Measurements from ENCODE around the gene CCDC112. TPM values are rescaled to one million over a fixed set of nuclear protein-coding genes. Genes with fewer than 3 reads are reported as not detected.

Gene CCDC112
- total and polyA plus RNA-seq, 2 experiments from 2014 or later, result 18.1 to 48.2 TPM

DNA sequence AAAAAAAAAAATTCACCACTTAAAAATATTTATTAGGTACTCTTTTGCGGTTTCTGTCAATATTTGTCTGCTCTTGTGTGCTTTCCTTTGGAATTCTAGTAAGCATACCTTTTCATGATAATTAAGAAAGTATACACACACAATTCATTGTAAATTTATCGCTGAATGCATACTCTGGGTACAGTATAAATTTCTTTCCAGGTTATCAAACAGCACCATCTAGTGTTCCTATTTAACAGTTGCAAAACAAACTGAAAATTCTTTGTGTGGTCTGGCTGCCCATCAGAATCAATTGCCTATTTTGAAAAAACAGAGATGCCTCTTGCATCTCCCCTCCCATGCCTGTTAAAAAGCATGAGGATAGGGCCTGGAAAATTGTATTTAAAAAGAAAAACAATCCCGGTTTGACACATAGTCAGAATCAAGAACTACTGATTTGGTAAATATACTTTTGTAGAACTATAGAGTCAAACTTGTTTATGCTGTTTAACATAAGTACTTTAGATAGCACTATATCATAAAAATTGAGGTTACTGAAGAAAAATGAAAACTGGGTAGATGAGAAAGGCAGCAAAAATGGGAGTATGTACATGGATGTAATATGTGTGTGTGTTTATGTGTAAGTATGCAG lies 50.0 kb downstream of the CCDC112 start:
- Histone ChIP-seq H3K4me1 (ENCODE audit: insufficient read depth) (no peaks in the 10 kb centered on the region), H3K36me3 (ENCODE audit: insufficient read depth) (no peaks in the 10 kb centered on the region), H3K9me2 (ENCODE audit: insufficient read depth) (no peaks in the 10 kb centered on the region), H3K4me2 (no peak overlapping the region), H3K27ac (ENCODE audit: low read depth) (no peak overlapping the region), H3F3A (replicated peaks; ENCODE audit: low read depth) (no peaks in the 10 kb centered on the region), H3K79me2 (replicated peaks; ENCODE audit: insufficient read depth) (peaks cover 21% of the 10 kb centered on the region), H3K4me3 (no peak overlapping the region), H3K27me3 (ENCODE audit: insufficient read depth) (no peaks in the 10 kb centered on the region), H4K20me1 (replicated peaks; ENCODE audit: insufficient read depth) (no peaks in the 10 kb centered on the region; the same call in 1 of the 2 replicates), H2AFZ (no peak overlapping the region)
- no peaks in the 10 kb centered on the region for H3K9me3 Mint-ChIP-seq
- DNase-seq (ENCODE audit: low spot score), result peak; percentile 75
- H3K4me1 Mint-ChIP-seq, result no peaks in the 10 kb centered on the region
- no peak overlapping the region for H3K27ac Mint-ChIP-seq
- no peak for TF ChIP-seq CREB1 (CRISPR knock-in tag; IDR thresholded peaks at IDR 0.05; ENCODE audit: low read depth)
- TF ChIP-seq, protein P1, sequence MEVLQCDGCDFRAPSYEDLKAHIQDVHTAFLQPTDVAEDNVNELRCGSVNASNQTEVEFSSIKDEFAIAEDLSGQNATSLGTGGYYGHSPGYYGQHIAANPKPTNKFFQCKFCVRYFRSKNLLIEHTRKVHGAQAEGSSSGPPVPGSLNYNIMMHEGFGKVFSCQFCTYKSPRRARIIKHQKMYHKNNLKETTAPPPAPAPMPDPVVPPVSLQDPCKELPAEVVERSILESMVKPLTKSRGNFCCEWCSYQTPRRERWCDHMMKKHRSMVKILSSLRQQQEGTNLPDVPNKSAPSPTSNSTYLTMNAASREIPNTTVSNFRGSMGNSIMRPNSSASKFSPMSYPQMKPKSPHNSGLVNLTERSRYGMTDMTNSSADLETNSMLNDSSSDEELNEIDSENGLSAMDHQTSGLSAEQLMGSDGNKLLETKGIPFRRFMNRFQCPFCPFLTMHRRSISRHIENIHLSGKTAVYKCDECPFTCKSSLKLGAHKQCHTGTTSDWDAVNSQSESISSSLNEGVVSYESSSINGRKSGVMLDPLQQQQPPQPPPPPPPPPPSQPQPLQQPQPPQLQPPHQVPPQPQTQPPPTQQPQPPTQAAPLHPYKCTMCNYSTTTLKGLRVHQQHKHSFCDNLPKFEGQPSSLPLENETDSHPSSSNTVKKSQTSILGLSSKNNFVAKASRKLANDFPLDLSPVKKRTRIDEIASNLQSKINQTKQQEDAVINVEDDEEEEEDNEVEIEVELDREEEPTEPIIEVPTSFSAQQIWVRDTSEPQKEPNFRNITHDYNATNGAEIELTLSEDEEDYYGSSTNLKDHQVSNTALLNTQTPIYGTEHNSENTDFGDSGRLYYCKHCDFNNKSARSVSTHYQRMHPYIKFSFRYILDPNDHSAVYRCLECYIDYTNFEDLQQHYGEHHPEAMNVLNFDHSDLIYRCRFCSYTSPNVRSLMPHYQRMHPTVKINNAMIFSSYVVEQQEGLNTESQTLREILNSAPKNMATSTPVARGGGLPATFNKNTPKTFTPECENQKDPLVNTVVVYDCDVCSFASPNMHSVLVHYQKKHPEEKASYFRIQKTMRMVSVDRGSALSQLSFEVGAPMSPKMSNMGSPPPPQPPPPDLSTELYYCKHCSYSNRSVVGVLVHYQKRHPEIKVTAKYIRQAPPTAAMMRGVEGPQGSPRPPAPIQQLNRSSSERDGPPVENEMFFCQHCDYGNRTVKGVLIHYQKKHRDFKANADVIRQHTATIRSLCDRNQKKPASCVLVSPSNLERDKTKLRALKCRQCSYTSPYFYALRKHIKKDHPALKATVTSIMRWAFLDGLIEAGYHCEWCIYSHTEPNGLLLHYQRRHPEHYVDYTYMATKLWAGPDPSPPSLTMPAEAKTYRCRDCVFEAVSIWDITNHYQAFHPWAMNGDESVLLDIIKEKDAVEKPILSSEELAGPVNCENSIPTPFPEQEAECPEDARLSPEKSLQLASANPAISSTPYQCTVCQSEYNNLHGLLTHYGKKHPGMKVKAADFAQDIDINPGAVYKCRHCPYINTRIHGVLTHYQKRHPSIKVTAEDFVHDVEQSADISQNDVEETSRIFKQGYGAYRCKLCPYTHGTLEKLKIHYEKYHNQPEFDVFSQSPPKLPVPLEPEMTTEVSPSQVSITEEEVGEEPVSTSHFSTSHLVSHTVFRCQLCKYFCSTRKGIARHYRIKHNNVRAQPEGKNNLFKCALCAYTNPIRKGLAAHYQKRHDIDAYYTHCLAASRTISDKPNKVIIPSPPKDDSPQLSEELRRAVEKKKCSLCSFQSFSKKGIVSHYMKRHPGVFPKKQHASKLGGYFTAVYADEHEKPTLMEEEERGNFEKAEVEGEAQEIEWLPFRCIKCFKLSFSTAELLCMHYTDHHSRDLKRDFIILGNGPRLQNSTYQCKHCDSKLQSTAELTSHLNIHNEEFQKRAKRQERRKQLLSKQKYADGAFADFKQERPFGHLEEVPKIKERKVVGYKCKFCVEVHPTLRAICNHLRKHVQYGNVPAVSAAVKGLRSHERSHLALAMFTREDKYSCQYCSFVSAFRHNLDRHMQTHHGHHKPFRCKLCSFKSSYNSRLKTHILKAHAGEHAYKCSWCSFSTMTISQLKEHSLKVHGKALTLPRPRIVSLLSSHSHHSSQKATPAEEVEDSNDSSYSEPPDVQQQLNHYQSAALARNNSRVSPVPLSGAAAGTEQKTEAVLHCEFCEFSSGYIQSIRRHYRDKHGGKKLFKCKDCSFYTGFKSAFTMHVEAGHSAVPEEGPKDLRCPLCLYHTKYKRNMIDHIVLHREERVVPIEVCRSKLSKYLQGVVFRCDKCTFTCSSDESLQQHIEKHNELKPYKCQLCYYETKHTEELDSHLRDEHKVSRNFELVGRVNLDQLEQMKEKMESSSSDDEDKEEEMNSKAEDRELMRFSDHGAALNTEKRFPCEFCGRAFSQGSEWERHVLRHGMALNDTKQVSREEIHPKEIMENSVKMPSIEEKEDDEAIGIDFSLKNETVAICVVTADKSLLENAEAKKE (CRISPR knock-in tag; IDR thresholded peaks at IDR 0.05), result no peak
- TF ChIP-seq, protein P2, sequence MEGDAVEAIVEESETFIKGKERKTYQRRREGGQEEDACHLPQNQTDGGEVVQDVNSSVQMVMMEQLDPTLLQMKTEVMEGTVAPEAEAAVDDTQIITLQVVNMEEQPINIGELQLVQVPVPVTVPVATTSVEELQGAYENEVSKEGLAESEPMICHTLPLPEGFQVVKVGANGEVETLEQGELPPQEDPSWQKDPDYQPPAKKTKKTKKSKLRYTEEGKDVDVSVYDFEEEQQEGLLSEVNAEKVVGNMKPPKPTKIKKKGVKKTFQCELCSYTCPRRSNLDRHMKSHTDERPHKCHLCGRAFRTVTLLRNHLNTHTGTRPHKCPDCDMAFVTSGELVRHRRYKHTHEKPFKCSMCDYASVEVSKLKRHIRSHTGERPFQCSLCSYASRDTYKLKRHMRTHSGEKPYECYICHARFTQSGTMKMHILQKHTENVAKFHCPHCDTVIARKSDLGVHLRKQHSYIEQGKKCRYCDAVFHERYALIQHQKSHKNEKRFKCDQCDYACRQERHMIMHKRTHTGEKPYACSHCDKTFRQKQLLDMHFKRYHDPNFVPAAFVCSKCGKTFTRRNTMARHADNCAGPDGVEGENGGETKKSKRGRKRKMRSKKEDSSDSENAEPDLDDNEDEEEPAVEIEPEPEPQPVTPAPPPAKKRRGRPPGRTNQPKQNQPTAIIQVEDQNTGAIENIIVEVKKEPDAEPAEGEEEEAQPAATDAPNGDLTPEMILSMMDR (conservative IDR thresholded peaks at IDR 0.05; ENCODE audit: low read depth in 2 of 2), result peak; percentile 67 to 86
- TF ChIP-seq NANOG (IDR thresholded peaks at IDR 0.05; ENCODE audit: borderline replicate concordance), result no peak
- TF ChIP-seq, protein P3, sequence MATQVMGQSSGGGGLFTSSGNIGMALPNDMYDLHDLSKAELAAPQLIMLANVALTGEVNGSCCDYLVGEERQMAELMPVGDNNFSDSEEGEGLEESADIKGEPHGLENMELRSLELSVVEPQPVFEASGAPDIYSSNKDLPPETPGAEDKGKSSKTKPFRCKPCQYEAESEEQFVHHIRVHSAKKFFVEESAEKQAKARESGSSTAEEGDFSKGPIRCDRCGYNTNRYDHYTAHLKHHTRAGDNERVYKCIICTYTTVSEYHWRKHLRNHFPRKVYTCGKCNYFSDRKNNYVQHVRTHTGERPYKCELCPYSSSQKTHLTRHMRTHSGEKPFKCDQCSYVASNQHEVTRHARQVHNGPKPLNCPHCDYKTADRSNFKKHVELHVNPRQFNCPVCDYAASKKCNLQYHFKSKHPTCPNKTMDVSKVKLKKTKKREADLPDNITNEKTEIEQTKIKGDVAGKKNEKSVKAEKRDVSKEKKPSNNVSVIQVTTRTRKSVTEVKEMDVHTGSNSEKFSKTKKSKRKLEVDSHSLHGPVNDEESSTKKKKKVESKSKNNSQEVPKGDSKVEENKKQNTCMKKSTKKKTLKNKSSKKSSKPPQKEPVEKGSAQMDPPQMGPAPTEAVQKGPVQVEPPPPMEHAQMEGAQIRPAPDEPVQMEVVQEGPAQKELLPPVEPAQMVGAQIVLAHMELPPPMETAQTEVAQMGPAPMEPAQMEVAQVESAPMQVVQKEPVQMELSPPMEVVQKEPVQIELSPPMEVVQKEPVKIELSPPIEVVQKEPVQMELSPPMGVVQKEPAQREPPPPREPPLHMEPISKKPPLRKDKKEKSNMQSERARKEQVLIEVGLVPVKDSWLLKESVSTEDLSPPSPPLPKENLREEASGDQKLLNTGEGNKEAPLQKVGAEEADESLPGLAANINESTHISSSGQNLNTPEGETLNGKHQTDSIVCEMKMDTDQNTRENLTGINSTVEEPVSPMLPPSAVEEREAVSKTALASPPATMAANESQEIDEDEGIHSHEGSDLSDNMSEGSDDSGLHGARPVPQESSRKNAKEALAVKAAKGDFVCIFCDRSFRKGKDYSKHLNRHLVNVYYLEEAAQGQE (IDR thresholded peaks at IDR 0.05; ENCODE audit: unreplicated experiment), result no peak
- TF ChIP-seq ZNF114 (CRISPR knock-in tag; IDR thresholded peaks at IDR 0.05), result no peak
- no peak for TF ChIP-seq EZH2 (IDR thresholded peaks at IDR 0.05; ENCODE audit: low read depth, unreplicated experiment)
- H3K36me3 Mint-ChIP-seq (ENCODE audit: low read depth), result peaks cover 11% of the 10 kb centered on the region; the same call in 2 of the 3 replicates
- H3K4me3 Mint-ChIP-seq, result no peak overlapping the region
- peak; percentile 69; the same call in 2 of the 3 replicates for ATAC-seq
- H3K27me3 Mint-ChIP-seq (ENCODE audit: insufficient read depth, low read depth, poor library complexity), result peaks cover 2% of the 10 kb centered on the region

Measured in GM23338 (cell line).